HG02763 (cell line): ENCODE results near the gene PPARGC1A.

ENCODE experiments used
- ATAC-seq: cut with Tn5 transposase; IDR thresholded peaks from one replicate; pipeline ENCODE4 v1.9.1; 2021; ENCODE audit warnings: mild to moderate bottlenecking, moderate library complexity; ENCODE audit not compliant: unreplicated experiment

PPARGC1A gene

GRCh38 chr4:23839279-23839678 lies 50.6 kb downstream of the PPARGC1A start:
- ATAC-seq: no peak

DNA sequence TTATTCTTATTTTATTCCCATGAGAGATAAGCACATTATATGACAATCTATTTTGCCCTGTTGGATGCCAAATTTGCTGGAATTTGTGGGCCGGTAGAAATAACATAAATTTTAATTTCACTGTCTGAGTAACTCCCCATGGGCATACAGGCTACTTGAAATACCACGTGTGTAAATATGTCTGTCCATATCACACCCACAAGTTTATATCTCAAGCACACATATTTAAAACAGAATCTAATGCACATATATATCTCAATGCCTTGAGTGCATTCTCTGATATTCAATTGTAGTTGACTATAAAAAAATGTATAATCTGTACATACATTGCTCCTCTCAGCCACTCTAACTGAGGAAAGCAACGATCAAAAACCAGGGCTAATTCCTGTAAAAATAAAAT lies 51.2 kb downstream of the PPARGC1A start:
- no peak for ATAC-seq

GRCh38 chr4:23838131-23838530 lies 51.7 kb downstream of the PPARGC1A start:
- no peak for ATAC-seq

DNA sequence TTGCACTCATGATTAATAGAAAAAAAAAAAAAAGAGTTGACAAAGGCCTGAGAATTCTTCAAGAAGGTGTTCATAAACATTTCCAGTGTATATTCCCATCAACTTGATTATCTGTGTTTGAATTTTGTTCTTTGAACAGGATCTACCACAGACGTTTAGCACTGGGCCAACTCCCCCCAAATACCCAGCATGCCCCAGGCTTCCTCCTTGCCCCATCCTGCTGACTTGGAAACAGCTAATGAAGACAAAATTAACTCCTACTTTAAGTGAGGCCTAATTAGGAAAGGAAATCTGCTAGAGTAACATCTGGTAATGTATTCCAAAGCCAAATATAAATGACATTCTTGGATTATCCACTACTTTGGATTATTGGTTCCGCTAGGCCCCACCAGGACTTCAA lies 52.5 kb downstream of the PPARGC1A start:
- ATAC-seq: no peak

DNA sequence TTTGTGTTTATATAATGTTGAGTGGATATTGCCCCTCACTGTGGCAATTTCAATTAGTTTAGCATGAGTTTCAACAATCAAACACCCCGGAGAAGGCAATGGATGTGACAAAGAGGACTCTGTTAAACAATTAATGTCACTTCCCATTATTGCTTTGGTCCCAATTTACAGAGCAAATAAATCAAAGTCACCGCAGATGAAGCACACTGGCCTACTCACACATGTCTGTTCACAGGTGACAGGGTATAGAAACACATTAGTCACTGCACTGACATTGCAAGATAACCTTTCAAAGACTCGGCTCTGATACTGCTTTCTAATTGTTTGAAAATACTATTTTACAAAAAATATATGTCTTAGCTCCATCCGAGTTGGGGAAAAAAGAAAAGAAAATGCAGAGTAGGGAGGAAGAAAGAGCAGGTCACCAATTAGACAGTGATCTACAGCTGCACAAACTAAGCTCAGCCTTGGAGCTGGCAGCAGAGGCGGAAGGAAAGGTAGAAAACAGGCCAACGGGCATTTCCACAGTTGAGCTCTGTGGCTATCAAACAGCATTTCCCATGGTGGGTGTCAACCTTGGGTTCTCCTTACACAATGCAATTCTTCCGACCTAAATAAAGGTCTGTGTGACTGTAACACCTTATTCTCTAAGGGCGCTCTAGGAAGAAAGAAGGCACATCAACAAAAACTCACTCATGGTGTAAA lies 53.9 kb downstream of the PPARGC1A start:
- ATAC-seq: no peak

- no peak for ATAC-seq
These were observed 61.1 kb downstream of the PPARGC1A start for GRCh38 chr4:23828779-23829178.

- ATAC-seq: no peak
These were observed 61.7 kb downstream of the PPARGC1A start for GRCh38 chr4:23828020-23828715.

DNA sequence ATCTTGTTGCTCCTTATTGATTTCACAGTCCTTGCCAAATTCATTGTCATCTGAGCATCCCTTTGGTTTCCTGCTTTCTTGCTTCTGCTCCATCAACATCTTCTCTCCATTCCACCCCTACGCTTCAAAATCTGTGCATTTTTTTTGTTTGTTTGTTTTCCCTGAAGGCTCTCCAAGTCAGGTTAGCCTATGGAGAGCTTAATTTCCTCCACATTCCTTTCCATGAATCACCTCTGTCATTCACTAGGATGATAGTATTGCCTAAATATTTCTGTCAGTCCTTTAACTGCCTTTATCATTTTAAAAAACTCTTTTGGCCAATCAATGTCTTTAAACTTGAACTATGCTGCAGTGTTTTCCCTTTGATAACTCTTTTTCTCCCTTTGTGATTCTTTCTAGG lies 67.7 kb downstream of the PPARGC1A start:
- no peak for ATAC-seq

DNA sequence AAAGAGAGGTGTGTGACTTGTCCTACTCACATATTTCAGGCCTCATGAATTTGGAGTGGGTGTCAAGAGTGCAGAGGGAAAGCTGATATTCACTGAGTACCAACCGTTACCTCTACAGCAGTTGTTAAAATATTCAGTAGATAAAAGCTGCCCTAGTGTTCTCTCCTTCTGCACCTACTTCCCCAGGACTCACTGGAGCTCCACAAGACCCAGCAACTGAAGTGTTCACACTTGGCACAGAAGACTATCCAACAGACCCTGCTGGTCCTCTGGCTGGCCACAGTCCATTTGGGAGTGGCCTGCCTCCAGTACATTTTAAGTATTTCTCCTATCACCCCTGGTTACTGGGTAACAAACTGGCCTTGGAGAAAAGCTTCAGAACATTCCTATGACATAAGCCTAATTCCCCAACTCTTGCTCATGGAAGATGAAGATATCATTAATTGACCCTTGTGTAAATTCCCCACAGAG lies 70.8 kb downstream of the PPARGC1A start:
- ATAC-seq: no peak

DNA sequence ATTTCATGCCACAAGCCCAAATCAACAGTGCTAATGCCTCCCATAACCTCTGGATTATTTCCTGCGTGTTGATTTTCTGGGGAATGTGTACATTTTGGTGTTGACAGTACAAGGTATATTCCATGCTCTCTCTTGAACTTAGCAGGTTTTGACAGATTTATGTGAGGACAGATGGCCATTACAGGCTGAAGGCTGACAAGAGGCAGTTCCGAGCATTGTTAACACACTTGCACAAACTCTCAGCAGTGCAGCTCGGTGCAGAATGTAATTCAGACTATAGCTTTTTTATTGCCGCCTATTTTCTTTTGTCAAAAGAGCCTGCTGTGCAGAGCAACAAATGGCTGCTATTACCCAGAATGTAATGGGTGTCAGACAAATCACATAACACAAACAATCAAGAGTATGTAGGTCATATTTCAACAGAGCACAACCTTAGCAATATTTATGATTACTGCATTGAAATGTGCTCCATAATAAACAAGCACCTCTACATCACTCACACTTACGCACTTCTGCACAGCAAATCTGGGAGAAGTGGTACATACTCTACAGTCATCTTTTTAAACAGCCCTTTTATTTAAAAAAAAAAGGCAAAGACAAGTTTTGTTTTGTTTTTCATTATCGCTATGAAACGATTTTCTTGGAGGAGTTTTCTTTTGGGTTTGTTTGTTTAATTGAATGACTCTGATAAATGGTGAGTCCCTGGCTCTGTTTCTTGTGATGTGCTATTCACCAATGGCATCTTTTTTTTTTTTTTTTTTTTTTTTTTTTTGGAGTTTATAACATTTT lies 71.6 kb downstream of the PPARGC1A start:
- ATAC-seq: no peak

- ATAC-seq: no peak
These were observed 74.7 kb downstream of the PPARGC1A start for GRCh38 chr4:23814996-23815660.

- ATAC-seq: no peak
These were observed 75.3 kb downstream of the PPARGC1A start for GRCh38 chr4:23814587-23814986.

- no peak for ATAC-seq
These were observed 78.7 kb downstream of the PPARGC1A start for GRCh38 chr4:23811161-23811560.

DNA sequence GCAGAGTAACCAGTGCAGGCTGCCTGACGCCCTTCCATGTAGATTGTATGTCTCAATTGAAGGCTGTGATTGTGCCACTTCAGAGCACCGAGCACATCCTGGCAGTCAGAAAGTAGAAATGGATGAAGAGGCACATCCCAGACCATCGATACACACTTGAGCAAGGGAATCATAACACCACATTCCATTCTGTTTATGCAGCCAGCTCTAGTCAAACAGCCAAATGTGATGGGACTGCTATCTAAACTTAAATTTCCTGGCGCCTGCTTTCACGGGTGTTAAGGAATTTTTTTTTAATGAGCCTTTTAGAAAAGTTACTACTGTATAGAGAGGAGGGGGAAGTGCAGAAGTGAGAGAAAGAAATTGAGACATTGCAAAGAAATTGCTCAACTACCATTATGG lies 84.4 kb downstream of the PPARGC1A start:
- no peak for ATAC-seq

DNA sequence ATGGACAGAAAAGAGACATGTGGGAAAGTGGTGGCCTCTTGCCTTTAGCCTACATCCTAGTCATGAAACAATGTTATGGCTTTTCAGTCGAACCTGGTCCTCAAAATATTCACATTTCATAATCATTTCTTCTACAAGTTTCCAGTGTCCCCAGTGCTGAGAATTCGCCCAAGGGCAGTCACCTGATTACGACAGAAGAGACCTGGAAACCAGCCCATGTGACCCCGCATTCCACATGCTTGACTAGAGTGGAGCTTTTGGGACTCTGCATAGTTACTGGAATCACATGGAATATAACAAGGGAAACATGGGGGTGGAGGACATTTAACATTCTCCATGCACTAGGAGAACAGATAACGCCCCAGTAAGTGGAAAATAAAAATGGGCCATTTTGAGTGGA lies 100.1 kb downstream of the PPARGC1A start:
- no peak for ATAC-seq

GRCh38 chr4:23788460-23788859 lies 101.4 kb downstream of the PPARGC1A start:
- ATAC-seq: no peak

DNA sequence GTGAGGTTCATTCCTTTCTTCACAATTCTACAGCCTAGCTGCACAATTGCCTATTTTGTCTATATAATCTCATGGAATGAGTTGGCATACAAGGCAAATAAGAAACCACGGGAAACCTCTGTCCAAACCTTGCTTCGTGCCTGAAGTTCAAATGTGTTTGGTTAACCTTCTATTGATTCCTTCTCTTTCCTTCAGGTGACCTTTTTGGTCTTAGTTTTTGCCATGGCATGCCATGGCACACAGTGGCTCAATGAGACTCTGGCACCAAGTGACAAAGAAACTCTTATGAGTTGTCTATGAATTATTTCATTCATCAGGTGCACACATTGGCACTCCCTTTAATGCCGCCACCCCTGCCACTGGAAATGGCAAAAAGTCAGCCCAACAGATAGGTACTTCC lies 101.8 kb downstream of the PPARGC1A start:
- ATAC-seq: no peak

GRCh38 chr4:23782778-23783437 lies 106.9 kb downstream of the PPARGC1A start:
- ATAC-seq: no peak

DNA sequence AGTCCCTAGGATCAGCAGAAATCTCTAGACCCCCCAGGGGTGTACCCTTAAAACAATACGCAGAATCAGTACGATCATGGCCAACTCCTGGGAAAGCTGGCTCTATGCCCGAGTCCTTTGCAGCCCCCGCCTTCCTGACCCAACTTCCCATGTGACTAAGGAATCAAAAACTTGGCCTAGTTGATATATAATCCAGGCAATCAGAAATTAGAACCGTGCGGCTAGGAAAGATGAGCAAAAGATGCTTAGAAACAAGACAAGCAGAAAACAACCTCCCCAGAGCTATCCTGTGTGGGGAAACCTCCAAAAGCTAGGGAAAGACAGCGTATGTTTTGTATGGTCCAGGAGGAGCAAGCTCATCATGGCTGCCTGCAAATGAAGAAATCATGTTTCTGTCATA lies 110.0 kb downstream of the PPARGC1A start:
- ATAC-seq: no peak

DNA sequence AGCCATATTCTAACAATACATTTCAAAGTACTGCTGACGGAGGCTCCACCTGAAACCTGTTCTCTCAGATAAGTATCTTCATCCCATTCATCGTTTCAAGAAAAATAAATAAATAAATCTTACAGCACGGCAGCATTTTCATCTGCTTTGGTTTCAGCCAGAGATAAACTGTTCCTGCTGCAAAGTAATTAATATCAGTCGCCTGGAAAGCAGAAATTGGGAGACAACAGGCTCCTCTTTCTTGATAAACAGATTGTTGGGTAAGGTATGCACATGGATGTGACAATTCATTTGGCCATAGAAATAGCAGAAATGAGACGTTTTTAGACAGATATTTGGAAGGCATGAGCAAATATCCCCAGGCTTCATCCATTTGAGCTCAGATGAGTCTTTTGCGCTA lies 110.4 kb downstream of the PPARGC1A start:
- ATAC-seq: no peak

GRCh38 chr4:23775694-23776093 lies 114.2 kb downstream of the PPARGC1A start:
- ATAC-seq: no peak
